Measurements from ENCODE around the gene GASK1B. TPM values are rescaled to one million over a fixed set of nuclear protein-coding genes. Genes with fewer than 3 reads are reported as not detected.

Gene GASK1B
- polyA plus RNA-seq, 4 donors = 27.9 to 43.1 (median 34.3) TPM

- no peak for DNase-seq (ENCODE audit: low read depth in 4 of 4, low spot score in 2 of 4)
These were observed 16.6 kb upstream of the GASK1B start for GRCh38 chr4:158189422-158189821.

GRCh38 chr4:158186815-158187214, 14.0 kb upstream of the GASK1B start:
- no peak for DNase-seq (ENCODE audit: low read depth in 4 of 4, low spot score in 2 of 4)

- no peak for DNase-seq (ENCODE audit: low read depth in 4 of 4, low spot score in 2 of 4)
These were observed 9.9 kb upstream of the GASK1B start for GRCh38 chr4:158182736-158183135.

- no peak for DNase-seq (ENCODE audit: low read depth in 4 of 4, low spot score in 2 of 4)
These were observed 9.1 kb upstream of the GASK1B start for GRCh38 chr4:158181906-158182305.

- DNase-seq (ENCODE audit: low read depth in 4 of 4, low spot score in 2 of 4) = no peak
These were observed 6.6 kb upstream of the GASK1B start for GRCh38 chr4:158179465-158179864.

- no peak for DNase-seq (ENCODE audit: low read depth in 4 of 4, low spot score in 2 of 4)
These were observed 4.0 kb upstream of the GASK1B start for GRCh38 chr4:158176776-158177175.

GRCh38 chr4:158176108-158176507, 3.3 kb upstream of the GASK1B start:
- no peak for DNase-seq (ENCODE audit: low read depth in 4 of 4, low spot score in 2 of 4)

GRCh38 chr4:158170691-158171561, 1.9 kb downstream of the GASK1B start:
- no peak for DNase-seq (ENCODE audit: low read depth in 4 of 4, low spot score in 2 of 4)

GRCh38 chr4:158169931-158170690, 2.7 kb downstream of the GASK1B start:
- peak in 1 of 4 donors; percentile 29 for DNase-seq (ENCODE audit: low read depth in 4 of 4, low spot score in 2 of 4)

GRCh38 chr4:158169506-158169905, 3.3 kb downstream of the GASK1B start:
- DNase-seq (ENCODE audit: low read depth in 4 of 4, low spot score in 2 of 4) = no peak

GRCh38 chr4:158168606-158169005, 4.2 kb downstream of the GASK1B start:
- no peak for DNase-seq (ENCODE audit: low read depth in 4 of 4, low spot score in 2 of 4)

GRCh38 chr4:158166701-158167100, 6.1 kb downstream of the GASK1B start:
- DNase-seq (ENCODE audit: low read depth in 4 of 4, low spot score in 2 of 4) = no peak

- DNase-seq (ENCODE audit: low read depth in 4 of 4, low spot score in 2 of 4) = no peak
These were observed 8.0 kb downstream of the GASK1B start for GRCh38 chr4:158164768-158165213.

- DNase-seq (ENCODE audit: low read depth in 4 of 4, low spot score in 2 of 4) = no peak
These were observed 8.7 kb downstream of the GASK1B start for GRCh38 chr4:158163941-158164767.

- DNase-seq (ENCODE audit: low read depth in 4 of 4, low spot score in 2 of 4) = no peak
These were observed 10.2 kb downstream of the GASK1B start for GRCh38 chr4:158162631-158163030.

- DNase-seq (ENCODE audit: low read depth in 4 of 4, low spot score in 2 of 4) = no peak
These were observed 11.1 kb downstream of the GASK1B start for GRCh38 chr4:158161551-158162354.

- no peak for DNase-seq (ENCODE audit: low read depth in 4 of 4, low spot score in 2 of 4)
These were observed 13.1 kb downstream of the GASK1B start for GRCh38 chr4:158159718-158160094.

GRCh38 chr4:158159054-158159717, 13.6 kb downstream of the GASK1B start:
- DNase-seq (ENCODE audit: low read depth in 4 of 4, low spot score in 2 of 4) = no peak

GRCh38 chr4:158157412-158157811, 15.4 kb downstream of the GASK1B start:
- no peak for DNase-seq (ENCODE audit: low read depth in 4 of 4, low spot score in 2 of 4)

Data from left renal cortex interstitium (tissue), 4 donors.